Keratinocyte (primary cell): ENCODE data around the gene CLDN2. TPM values are rescaled to one million over a fixed set of nuclear protein-coding genes. Genes with fewer than 3 reads are reported as not detected.

Source experiments
- DNase-seq: peaks from one replicate; pipeline ENCODE4 v3.0.0-alpha.2; 2011; ENCODE audit warnings: low read depth, missing footprints, low spot score
- FAIRE-seq: peaks from 2 replicates; lab custom pipeline; 2011; peaks lifted over from hg19 to GRCh38; lab: Jason Lieb, UNC
- H2AFZ ChIP-seq: 2 replicates; pipeline ENCODE4 v1.6.0; 2012; ENCODE audit warnings: low read length, control low read depth, inconsistent platforms; ENCODE audit not compliant: control insufficient read depth
- H3K27ac ChIP-seq: 2 replicates; pipeline ENCODE4 v1.5.1; 2011; ENCODE audit warnings: low read length; ENCODE audit not compliant: control insufficient read depth, insufficient read depth
- H3K27me3 ChIP-seq: 3 replicates; pipeline ENCODE4 v1.6.0; 2011; ENCODE audit warnings: low read length; ENCODE audit not compliant: control insufficient read depth, insufficient read depth; ENCODE audit errors: extremely low read depth
- H3K36me3 ChIP-seq, 2 experiments: 2 replicates in 1 of 2; 3 replicates in 1 of 2; pipeline ENCODE4 v1.5.1; 2011; ENCODE audit warnings: low read length in 2 of 2, mild to moderate bottlenecking in 1 of 2; ENCODE audit not compliant: control insufficient read depth in 2 of 2, insufficient read depth in 2 of 2; ENCODE audit errors: extremely low read depth in 1 of 2
- H3K4me1 ChIP-seq: 3 replicates; pipeline ENCODE4 v1.5.1; 2011; ENCODE audit warnings: low read length; ENCODE audit not compliant: control insufficient read depth, insufficient read depth; ENCODE audit errors: extremely low read depth
- H3K4me2 ChIP-seq: 3 replicates; pipeline ENCODE4 v1.6.0; 2011; ENCODE audit warnings: low read depth, low read length; ENCODE audit not compliant: control insufficient read depth, insufficient read depth; ENCODE audit errors: extremely low read depth
- H3K4me3 ChIP-seq, 3 experiments: fragments of 200-600 bp in 1 of 3; sonication (generic) in 1 of 3; 2 replicates in 2 of 3; 3 replicates in 1 of 3; pipeline ENCODE4 v1.5.1; 2011 to 2016; ENCODE audit warnings: low read length in 3 of 3, mild to moderate bottlenecking in 3 of 3, control low read depth in 2 of 3, inconsistent platforms in 1 of 3, low read depth in 1 of 3, mixed read lengths in 1 of 3, mixed run types in 1 of 3, moderate library complexity in 1 of 3; ENCODE audit not compliant: control insufficient read depth in 2 of 3, insufficient read depth in 2 of 3; ENCODE audit errors: extremely low read depth in 1 of 3
- H3K79me2 ChIP-seq: 2 replicates; pipeline ENCODE4 v1.6.0; 2012; ENCODE audit warnings: low read length; ENCODE audit not compliant: control insufficient read depth, insufficient read depth
- H3K9ac ChIP-seq: 3 replicates; pipeline ENCODE4 v1.6.0; 2011; ENCODE audit warnings: low read length; ENCODE audit not compliant: control insufficient read depth, insufficient read depth; ENCODE audit errors: extremely low read depth
- H3K9me1 ChIP-seq: 3 replicates; pipeline ENCODE4 v1.6.0; 2011; ENCODE audit warnings: low read length; ENCODE audit not compliant: control insufficient read depth, insufficient read depth; ENCODE audit errors: extremely low read depth
- H3K9me3 ChIP-seq: 2 replicates; pipeline ENCODE4 v1.5.1; 2012; ENCODE audit warnings: low read depth, low read length; ENCODE audit not compliant: control insufficient read depth
- H4K20me1 ChIP-seq: 3 replicates; pipeline ENCODE4 v1.6.0; 2011; ENCODE audit warnings: low read length; ENCODE audit not compliant: control insufficient read depth, insufficient read depth; ENCODE audit errors: extremely low read depth
- CTCF ChIP-seq, 3 experiments: IDR thresholded peaks in 1 of 3; conservative IDR thresholded peaks in 1 of 3; optimal IDR thresholded peaks in 1 of 3; 2 replicates in 2 of 3; 3 replicates in 1 of 3; pipeline versions ENCODE3 to v1.5.1; 2011; ENCODE audit warnings: low read length in 3 of 3, mild to moderate bottlenecking in 3 of 3, moderate library complexity in 2 of 3, control low read depth in 1 of 3, inconsistent platforms in 1 of 3; ENCODE audit not compliant: insufficient read depth in 2 of 3; ENCODE audit errors: extremely low read depth in 1 of 3
- EZH2 ChIP-seq: IDR thresholded peaks from one replicate; pipeline ENCODE4 v1.6.1; 2012; ENCODE audit warnings: inconsistent platforms, mild to moderate bottlenecking, low read length, moderate library complexity
- dilution Hi-C: fragments of 300-500 bp; cut with MboI; formaldehyde crosslinking; loops from one replicate; pipeline ENCODE4 v1.7.0; 2020; ENCODE audit warnings: low sequenced_read_pairs; ENCODE audit not compliant: extremely low pct_ligation_motif_present
- polyA plus RNA-seq, 5 experiments: library from polyadenylated mRNA; depleted of rRNA in 3 of 5; stranded (reverse) in 3 of 5; stranded (forward) in 1 of 5; unstranded in 1 of 5; fragments of >200 nt; gene quantifications; 1 replicate in 1 of 5; 2 replicates in 3 of 5; 3 replicates in 1 of 5; pipeline versions ENCODE4 v1.2.1 to v1.2.3, GENCODE V29; 2011 to 2012; ENCODE audit warnings: missing spikeins in 2 of 5, low read depth in 1 of 5, low replicate concordance in 1 of 5

Gene CLDN2
- polyA plus RNA-seq, 1 donor (not counting 4 experiments of a cell fraction or from before 2014, with no cell fraction given), result not detected

- Histone ChIP-seq H3K9ac (no peak overlapping the region), H3K27me3 (peaks cover 7% of the 10 kb centered on the region), H3K4me1 (no peaks in the 10 kb centered on the region), H4K20me1 (no peaks in the 10 kb centered on the region), H3K27ac (no peak overlapping the region), H3K36me3 (no peaks in the 10 kb centered on the region), H3K4me3 (no peak overlapping the region), H3K9me3 (no peaks in the 10 kb centered on the region), H3K4me2 (no peak overlapping the region), H2AFZ (no peak overlapping the region), H3K79me2 (no peaks in the 10 kb centered on the region), H3K9me1 (no peaks in the 10 kb centered on the region)
- dilution Hi-C loops, result no loop called here
- DNase-seq (no peak), FAIRE-seq (no peak)
- TF ChIP-seq CTCF (optimal IDR thresholded peaks at IDR 0.05 in 1 of 3, IDR thresholded peaks at IDR 0.05 in 1 of 3, conservative IDR thresholded peaks at IDR 0.05 in 1 of 3; ENCODE audit: extremely low read depth in 1 of 3, insufficient read depth in 2 of 3, low read length in 3 of 3), result no peak
- no peak for TF ChIP-seq EZH2
Measured at GRCh38 chrX:106901341-106901740, 18.9 kb upstream of the CLDN2 start.

GRCh38 chrX:106901781-106902219 lies 18.4 kb upstream of the CLDN2 start:
- H3K27me3 ChIP-seq, result peaks cover 7% of the 10 kb centered on the region
- no peak overlapping the region for H2AFZ ChIP-seq
- FAIRE-seq, result no peak
- no peak overlapping the region for H3K4me3 ChIP-seq
- dilution Hi-C loops, result no loop called here
- H3K36me3 ChIP-seq, result no peaks in the 10 kb centered on the region
- H3K4me2 ChIP-seq, result no peak overlapping the region
- no peaks in the 10 kb centered on the region for H3K9me3 ChIP-seq
- no peak for DNase-seq
- H4K20me1 ChIP-seq, result no peaks in the 10 kb centered on the region
- H3K4me1 ChIP-seq, result no peaks in the 10 kb centered on the region
- no peaks in the 10 kb centered on the region for H3K9me1 ChIP-seq
- H3K79me2 ChIP-seq, result no peaks in the 10 kb centered on the region
- no peak overlapping the region for H3K9ac ChIP-seq
- TF ChIP-seq CTCF (optimal IDR thresholded peaks at IDR 0.05 in 1 of 3, IDR thresholded peaks at IDR 0.05 in 1 of 3, conservative IDR thresholded peaks at IDR 0.05 in 1 of 3; ENCODE audit: extremely low read depth in 1 of 3, insufficient read depth in 2 of 3, low read length in 3 of 3) (no peak), EZH2 (no peak)
- no peak overlapping the region for H3K27ac ChIP-seq
